Osteoblast (primary cell): ENCODE measurements around the gene NUBPL. TPM values are rescaled to one million over a fixed set of nuclear protein-coding genes. Genes with fewer than 3 reads are reported as not detected.

Experiments used
- DNase-seq: peaks from one replicate; pipeline ENCODE4 v3.0.0; 2011; ENCODE audit warnings: low spot score, mixed read lengths; ENCODE audit not compliant: insufficient read length; ENCODE audit errors: missing footprints
- H2AFZ ChIP-seq: 2 replicates; pipeline ENCODE4 v1.6.0; 2011; ENCODE audit warnings: mild to moderate bottlenecking, low read length
- H3K27ac ChIP-seq: 2 replicates; pipeline ENCODE4 v1.5.1; 2011; ENCODE audit warnings: mild to moderate bottlenecking, low read depth, low read length, moderate library complexity
- H3K27me3 ChIP-seq: 2 replicates; pipeline ENCODE4 v1.6.0; 2012; ENCODE audit warnings: mild to moderate bottlenecking, control low read depth, inconsistent platforms, low read length, moderate library complexity; ENCODE audit not compliant: insufficient read depth
- H3K36me3 ChIP-seq: 2 replicates; pipeline ENCODE4 v1.5.1; 2011; ENCODE audit warnings: mild to moderate bottlenecking, low read length, control low read depth, moderate library complexity; ENCODE audit not compliant: insufficient read depth
- H3K4me1 ChIP-seq: 2 replicates; pipeline ENCODE4 v1.5.1; 2011; ENCODE audit warnings: mild to moderate bottlenecking, low read length, control low read depth, moderate library complexity; ENCODE audit not compliant: insufficient read depth
- H3K4me2 ChIP-seq: 2 replicates; pipeline ENCODE4 v1.6.0; 2011; ENCODE audit warnings: mild to moderate bottlenecking, low read length; ENCODE audit not compliant: insufficient read depth
- H3K4me3 ChIP-seq: fragments of 200-600 bp; sonication (generic); 3 replicates; pipeline ENCODE4 v1.5.1; 2012; ENCODE audit warnings: mild to moderate bottlenecking, low read length, inconsistent platforms; ENCODE audit not compliant: insufficient read depth
- H3K79me2 ChIP-seq: 2 replicates; pipeline ENCODE4 v1.6.0; 2012; ENCODE audit warnings: mild to moderate bottlenecking, low read length, control low read depth, inconsistent platforms; ENCODE audit not compliant: insufficient read depth
- H3K9me3 ChIP-seq: 2 replicates; pipeline ENCODE4 v1.5.1; 2011; ENCODE audit warnings: low read depth, low read length, control low read depth
- H4K20me1 ChIP-seq: 2 replicates; pipeline ENCODE4 v1.6.0; 2012; ENCODE audit warnings: mild to moderate bottlenecking, low read length, control low read depth; ENCODE audit not compliant: insufficient read depth
- total RNA-seq: library from RNA; depleted of rRNA; stranded (reverse); fragments of >200 nt; gene quantifications from 2 replicates; pipeline ENCODE4 v1.2.3, GENCODE V29; 2012
- TF ChIP-seq, protein P1 (sequence below): IDR thresholded peaks from 2 replicates; pipeline ENCODE4 v1.5.1; 2011; ENCODE audit warnings: mild to moderate bottlenecking, low read depth, low read length, moderate library complexity; ENCODE audit errors: extremely low read depth

NUBPL gene
- total RNA-seq, 1 donor: 11.6 TPM

DNA sequence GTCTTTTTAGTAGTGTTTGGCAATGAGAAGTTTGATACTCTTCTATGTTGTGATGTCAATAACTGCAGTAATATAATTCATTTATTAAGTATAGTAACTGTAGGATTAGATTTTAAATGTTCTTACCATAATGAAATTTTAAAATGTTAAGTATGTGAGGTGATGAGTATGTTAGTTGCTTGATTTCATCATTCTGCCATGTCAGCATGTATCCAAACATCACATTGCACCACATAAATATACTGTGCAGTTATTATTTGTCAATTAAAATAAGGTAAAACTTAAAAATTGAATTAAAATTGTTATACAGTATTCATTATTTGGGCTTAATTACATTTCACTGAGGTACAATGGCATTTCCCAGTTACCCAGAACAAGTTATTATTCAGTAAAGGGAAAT, 138.6 kb downstream of the NUBPL start:
- Histone ChIP-seq H3K9me3 (no peaks in the 10 kb centered on the region), H3K27ac (no peak overlapping the region), H3K36me3 (no peaks in the 10 kb centered on the region), H3K4me2 (no peak overlapping the region), H3K4me1 (no peaks in the 10 kb centered on the region), H2AFZ (no peak overlapping the region), H3K79me2 (no peaks in the 10 kb centered on the region), H3K4me3 (no peak overlapping the region), H3K27me3 (no peaks in the 10 kb centered on the region), H4K20me1 (no peaks in the 10 kb centered on the region)
- no peak for DNase-seq
- TF ChIP-seq, protein P1, sequence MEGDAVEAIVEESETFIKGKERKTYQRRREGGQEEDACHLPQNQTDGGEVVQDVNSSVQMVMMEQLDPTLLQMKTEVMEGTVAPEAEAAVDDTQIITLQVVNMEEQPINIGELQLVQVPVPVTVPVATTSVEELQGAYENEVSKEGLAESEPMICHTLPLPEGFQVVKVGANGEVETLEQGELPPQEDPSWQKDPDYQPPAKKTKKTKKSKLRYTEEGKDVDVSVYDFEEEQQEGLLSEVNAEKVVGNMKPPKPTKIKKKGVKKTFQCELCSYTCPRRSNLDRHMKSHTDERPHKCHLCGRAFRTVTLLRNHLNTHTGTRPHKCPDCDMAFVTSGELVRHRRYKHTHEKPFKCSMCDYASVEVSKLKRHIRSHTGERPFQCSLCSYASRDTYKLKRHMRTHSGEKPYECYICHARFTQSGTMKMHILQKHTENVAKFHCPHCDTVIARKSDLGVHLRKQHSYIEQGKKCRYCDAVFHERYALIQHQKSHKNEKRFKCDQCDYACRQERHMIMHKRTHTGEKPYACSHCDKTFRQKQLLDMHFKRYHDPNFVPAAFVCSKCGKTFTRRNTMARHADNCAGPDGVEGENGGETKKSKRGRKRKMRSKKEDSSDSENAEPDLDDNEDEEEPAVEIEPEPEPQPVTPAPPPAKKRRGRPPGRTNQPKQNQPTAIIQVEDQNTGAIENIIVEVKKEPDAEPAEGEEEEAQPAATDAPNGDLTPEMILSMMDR: no peak

DNA sequence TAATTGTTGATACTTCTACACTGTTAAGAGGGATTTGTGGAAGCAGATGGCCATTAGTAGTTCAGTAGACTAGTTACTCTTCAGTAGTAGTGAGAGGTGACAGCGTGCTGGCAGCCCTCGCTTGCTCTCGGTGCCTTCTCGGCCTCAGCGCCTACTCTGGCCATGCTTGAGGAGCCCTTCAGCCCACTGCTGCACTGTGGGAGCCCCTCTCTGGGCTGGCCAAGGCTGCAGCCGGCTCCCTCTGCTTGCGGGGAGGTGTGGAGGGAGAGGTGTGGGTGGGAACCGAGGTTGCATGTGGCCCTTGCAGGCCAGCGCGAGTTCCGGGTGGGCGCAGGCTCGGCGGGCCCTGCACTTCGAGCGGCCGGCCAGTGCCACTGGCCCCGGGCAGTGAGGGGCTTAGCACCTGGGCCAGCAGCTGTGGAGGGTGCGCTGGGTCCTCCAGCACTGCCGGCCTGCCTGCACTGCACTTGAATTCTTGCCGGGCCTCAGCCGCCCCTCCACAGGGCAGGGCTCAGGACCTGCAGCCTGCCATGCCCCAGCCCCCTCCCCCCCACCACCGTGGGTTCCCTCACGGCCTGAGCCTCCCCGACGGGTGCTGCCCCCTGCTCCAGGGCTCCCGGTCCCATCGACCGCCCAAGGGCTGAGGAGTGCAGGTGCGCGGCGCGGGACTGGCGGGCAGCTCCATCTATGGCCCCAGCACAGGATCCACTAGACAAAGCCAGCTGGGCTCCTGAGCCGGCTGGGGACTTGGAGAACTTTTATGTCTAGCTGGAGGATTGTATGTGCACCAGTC, 139.3 kb downstream of the NUBPL start:
- TF ChIP-seq, protein P1: no peak
- no peaks in the 10 kb centered on the region for H4K20me1 ChIP-seq
- no peaks in the 10 kb centered on the region for H3K4me1 ChIP-seq
- H3K79me2 ChIP-seq: no peaks in the 10 kb centered on the region
- no peak for DNase-seq
- no peaks in the 10 kb centered on the region for H3K27me3 ChIP-seq
- H3K36me3 ChIP-seq: no peaks in the 10 kb centered on the region
- no peak overlapping the region for H3K4me2 ChIP-seq
- H3K9me3 ChIP-seq: no peaks in the 10 kb centered on the region
- H3K4me3 ChIP-seq: no peak overlapping the region
- H3K27ac ChIP-seq: no peak overlapping the region
- no peak overlapping the region for H2AFZ ChIP-seq

DNA sequence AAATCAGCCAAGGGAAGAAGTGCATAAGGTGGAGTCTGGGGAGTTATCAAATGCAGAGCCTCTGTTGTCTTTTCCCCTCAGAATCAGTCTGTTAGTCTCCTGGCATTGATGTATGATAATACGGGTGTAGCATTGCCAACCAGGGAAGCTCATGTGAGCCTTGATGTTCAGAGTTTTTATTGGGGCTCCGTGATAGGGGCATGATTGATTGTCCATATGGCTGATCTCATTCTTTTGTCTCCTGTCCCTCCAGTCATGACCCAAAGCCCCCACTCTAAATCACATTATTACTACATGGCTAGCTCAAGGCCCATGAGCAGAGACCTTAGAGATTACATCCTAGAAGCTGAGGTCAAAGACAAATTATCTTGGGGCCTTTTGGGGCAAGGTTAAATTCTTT, 140.9 kb downstream of the NUBPL start:
- Histone ChIP-seq H3K4me1 (no peaks in the 10 kb centered on the region), H3K79me2 (no peaks in the 10 kb centered on the region), H3K36me3 (no peaks in the 10 kb centered on the region), H4K20me1 (no peaks in the 10 kb centered on the region), H3K27ac (no peak overlapping the region), H2AFZ (no peak overlapping the region), H3K4me2 (no peak overlapping the region), H3K4me3 (no peak overlapping the region), H3K9me3 (no peaks in the 10 kb centered on the region), H3K27me3 (no peaks in the 10 kb centered on the region)
- no peak for DNase-seq
- TF ChIP-seq, protein P1: no peak

DNA sequence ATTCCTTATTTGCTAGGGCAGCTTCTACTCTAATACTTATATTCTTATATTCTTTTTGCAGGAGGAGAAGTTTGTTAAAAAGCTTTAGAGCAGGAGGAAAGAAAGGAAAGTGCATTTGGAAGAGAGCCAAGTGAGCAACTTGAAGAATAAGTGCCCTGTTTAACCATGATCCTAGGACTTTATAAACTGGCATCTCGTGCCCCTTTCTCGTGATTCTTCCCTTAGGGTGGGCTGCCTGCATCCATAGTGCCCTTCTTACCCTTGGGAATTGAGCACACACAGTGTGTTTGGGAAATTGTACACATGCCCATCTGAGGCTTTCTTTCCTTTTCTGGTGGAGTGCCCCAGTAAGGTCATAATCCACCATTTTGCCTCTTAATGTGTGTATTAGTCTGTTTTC, 141.9 kb downstream of the NUBPL start:
- Histone ChIP-seq H3K36me3 (no peaks in the 10 kb centered on the region), H3K9me3 (no peaks in the 10 kb centered on the region), H3K4me1 (no peaks in the 10 kb centered on the region), H2AFZ (no peak overlapping the region), H3K4me3 (no peak overlapping the region), H3K27ac (no peak overlapping the region), H3K4me2 (no peak overlapping the region), H3K79me2 (no peaks in the 10 kb centered on the region), H4K20me1 (no peaks in the 10 kb centered on the region), H3K27me3 (no peaks in the 10 kb centered on the region)
- TF ChIP-seq, protein P1: no peak
- DNase-seq: no peak
